Left ventricle myocardium inferior (tissue), 1 donor: Measurements from ENCODE around the gene TCF12. TPM values are rescaled to one million over a fixed set of nuclear protein-coding genes. Genes with fewer than 3 reads are reported as not detected.
A peak's percentile ranks its signal among the peaks of the same experiment; 100 is the strongest.

Experiments
- DNase-seq: peaks from one replicate; pipeline ENCODE4 v3.0.0-alpha.2; 2020
- H3K27ac ChIP-seq: fragments of 200-600 bp; replicated peaks from 2 replicates; pipeline ENCODE4 v1.8.0; 2021
- H3K27me3 ChIP-seq: fragments of 200-600 bp; 2 replicates; pipeline ENCODE4 v1.8.0; 2021; ENCODE audit warnings: low read depth
- H3K36me3 ChIP-seq: fragments of 200-600 bp; 2 replicates; pipeline ENCODE4 v1.8.0; 2021
- H3K4me1 ChIP-seq: fragments of 200-600 bp; 2 replicates; pipeline ENCODE4 v1.8.0; 2021
- H3K4me3 ChIP-seq: fragments of 200-600 bp; 2 replicates; pipeline ENCODE4 v1.8.0; 2021; ENCODE audit warnings: mild to moderate bottlenecking, moderate library complexity
- H3K9me3 ChIP-seq: fragments of 200-600 bp; replicated peaks from 2 replicates; pipeline ENCODE4 v1.8.0; 2021
- intact Hi-C: fragments of 100-400 bp; cut with micrococcal nuclease; formaldehyde crosslinking; loops from one replicate; pipeline ENCODE4 v1.11.0; 2022
- total RNA-seq: library from RNA; stranded (reverse); fragmentation: NEBNext Ultra II Directional; extraction: Animal tissue kit (Norgen Biotek cat#: 25700); gene quantifications from one replicate; pipeline ENCODE4 v1.2.1, GENCODE V29; 2021
- TF ChIP-seq, protein P1 (sequence below): fragments of 200-600 bp; IDR thresholded peaks from 2 replicates; pipeline ENCODE4 v1.8.0; 2021; ENCODE audit warnings: antibody characterized with exemption, mild to moderate bottlenecking, borderline replicate concordance
- donor health status: DM: no; HTN: yes; CAD: no; lungs with severe emphysema.

The TCF12 gene
- total RNA-seq, 1 donor from 2014 or later, result 52.1 TPM

DNA sequence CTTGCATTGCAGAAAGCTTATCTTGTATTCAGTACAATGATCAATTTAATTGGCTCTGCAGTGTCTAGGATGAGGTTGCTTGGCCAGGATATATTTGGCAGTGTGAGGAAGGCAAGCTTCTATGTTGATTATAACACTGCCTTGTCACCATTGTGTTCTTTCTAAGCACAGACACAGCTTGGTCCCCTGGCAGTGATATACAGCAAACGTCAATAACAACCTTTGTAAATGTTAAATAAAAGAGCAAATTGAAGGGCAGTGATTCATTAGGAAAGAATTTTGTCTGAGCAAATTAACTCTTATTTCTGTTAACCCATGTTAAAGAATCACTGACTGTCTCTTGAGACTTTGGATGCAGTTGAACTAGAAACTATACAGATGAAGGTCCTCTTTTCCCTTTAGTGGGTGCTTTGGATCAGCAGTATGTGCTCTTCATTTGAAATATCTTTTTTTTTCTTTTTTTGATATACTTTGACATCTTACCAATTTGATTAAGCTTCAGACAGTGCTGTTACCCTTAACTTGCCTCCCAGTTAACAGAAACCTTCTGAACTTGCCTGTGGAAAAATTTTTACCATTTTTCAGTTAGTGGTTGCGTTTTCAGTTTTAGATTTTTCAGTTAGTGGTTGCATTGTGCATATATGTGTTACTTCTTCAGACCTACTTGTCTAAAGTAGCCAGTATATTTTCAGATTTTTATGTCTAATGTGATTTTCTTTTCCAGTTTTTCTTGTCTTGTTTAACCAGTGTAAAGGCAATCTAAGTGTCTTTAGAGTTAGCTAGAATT, 199.8 kb downstream of the TCF12 start:
- TF ChIP-seq, protein P1, sequence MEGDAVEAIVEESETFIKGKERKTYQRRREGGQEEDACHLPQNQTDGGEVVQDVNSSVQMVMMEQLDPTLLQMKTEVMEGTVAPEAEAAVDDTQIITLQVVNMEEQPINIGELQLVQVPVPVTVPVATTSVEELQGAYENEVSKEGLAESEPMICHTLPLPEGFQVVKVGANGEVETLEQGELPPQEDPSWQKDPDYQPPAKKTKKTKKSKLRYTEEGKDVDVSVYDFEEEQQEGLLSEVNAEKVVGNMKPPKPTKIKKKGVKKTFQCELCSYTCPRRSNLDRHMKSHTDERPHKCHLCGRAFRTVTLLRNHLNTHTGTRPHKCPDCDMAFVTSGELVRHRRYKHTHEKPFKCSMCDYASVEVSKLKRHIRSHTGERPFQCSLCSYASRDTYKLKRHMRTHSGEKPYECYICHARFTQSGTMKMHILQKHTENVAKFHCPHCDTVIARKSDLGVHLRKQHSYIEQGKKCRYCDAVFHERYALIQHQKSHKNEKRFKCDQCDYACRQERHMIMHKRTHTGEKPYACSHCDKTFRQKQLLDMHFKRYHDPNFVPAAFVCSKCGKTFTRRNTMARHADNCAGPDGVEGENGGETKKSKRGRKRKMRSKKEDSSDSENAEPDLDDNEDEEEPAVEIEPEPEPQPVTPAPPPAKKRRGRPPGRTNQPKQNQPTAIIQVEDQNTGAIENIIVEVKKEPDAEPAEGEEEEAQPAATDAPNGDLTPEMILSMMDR, result no peak
- H3K27me3 ChIP-seq, result no peaks in the 10 kb centered on the region
- H3K27ac ChIP-seq, result peak overlapping the region; percentile 62
- H3K9me3 ChIP-seq, result no peaks in the 10 kb centered on the region
- H3K4me1 ChIP-seq, result peaks cover 74% of the 10 kb centered on the region
- no peak overlapping the region for H3K4me3 ChIP-seq
- DNase-seq, result no peak
- intact Hi-C loops, result no loop called here
- H3K36me3 ChIP-seq, result no peaks in the 10 kb centered on the region

DNA sequence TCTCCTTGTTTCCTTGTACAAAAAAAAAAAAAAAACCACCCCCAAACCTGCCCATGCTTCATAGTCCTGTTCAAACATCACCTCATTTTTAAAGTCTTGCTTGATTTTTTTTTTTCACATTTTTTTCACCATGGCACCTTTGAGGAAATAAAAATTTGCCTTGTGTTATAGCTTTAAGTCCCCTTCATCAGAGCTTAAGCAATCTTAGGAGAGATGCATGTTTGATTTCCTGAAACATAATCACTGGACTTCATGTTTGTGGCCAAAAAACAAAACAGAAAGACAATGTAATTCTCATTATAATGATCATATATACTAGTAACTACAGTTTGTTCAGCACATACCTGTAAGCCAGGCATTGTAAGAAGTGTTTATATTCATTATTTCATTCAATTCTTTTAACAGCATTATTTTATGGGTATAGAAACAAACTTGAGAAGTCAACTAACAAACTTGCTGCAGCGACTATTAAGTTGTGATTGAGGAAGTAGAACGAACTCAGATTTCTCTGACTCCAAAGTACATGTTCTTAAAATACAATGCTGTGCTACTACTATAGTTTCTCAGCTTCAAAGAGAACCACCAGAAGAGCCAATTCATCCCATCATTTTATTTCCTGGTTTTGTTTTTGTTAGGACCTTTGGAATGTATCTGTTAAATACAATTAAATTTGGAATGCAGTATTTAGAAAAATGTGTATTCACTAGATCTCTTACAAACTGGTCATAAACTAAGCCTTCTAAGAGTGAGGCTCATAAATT, 203.8 kb downstream of the TCF12 start:
- intact Hi-C loops, result no loop called here
- DNase-seq, result no peak
- Histone ChIP-seq H3K4me3 (no peak overlapping the region), H3K27me3 (no peaks in the 10 kb centered on the region), H3K36me3 (peaks cover 5% of the 10 kb centered on the region), H3K27ac (no peak overlapping the region), H3K4me1 (peaks cover 52% of the 10 kb centered on the region), H3K9me3 (no peaks in the 10 kb centered on the region)
- TF ChIP-seq, protein P1, result no peak

DNA sequence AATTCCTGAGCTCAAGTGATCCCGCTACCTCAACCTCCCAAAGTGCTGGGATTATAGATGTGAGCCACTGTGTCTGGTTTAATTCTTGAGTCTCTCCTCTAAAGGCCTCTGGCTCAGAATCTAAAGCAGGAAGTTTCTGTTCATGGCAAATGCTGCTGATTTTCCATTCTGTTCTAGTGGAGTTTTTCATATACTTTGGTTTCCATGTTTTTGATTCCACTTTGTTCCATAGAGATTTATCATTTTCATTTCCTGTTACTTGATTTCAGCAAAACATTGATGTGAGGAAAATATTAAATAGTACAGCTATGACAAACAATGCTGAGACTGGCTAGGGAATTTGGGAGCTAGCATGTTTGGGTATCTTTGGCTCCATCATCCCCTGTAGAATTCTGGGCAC, 205.6 kb downstream of the TCF12 start:
- no peaks in the 10 kb centered on the region for H3K9me3 ChIP-seq
- H3K27ac ChIP-seq, result no peak overlapping the region
- peaks cover 36% of the 10 kb centered on the region for H3K4me1 ChIP-seq
- TF ChIP-seq, protein P1, result no peak
- intact Hi-C loops, result no loop called here
- H3K4me3 ChIP-seq, result no peak overlapping the region
- H3K27me3 ChIP-seq, result no peaks in the 10 kb centered on the region
- DNase-seq, result no peak
- peaks cover 5% of the 10 kb centered on the region for H3K36me3 ChIP-seq

DNA sequence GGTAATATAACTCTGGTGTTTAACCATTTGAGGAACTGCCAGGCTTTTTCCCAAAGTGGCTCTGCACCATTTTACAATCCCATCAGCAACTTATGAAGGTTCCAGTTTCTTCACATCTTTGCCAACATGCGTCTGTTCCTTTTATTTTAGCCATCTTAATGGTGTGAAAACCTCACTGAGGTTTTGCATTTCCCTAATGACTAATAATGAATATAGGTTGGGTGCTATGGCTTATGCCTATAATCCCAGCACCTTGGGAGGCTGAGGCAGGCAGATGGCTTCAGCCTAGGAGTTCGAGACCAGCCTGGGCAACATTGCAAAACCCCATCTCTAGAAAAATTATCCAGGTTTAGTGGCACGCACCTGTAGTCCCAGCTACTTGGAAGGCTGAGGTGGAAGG, 210.6 kb downstream of the TCF12 start:
- Histone ChIP-seq H3K4me1 (peaks cover 27% of the 10 kb centered on the region), H3K27me3 (no peaks in the 10 kb centered on the region), H3K36me3 (peaks cover 5% of the 10 kb centered on the region), H3K4me3 (no peak overlapping the region), H3K27ac (no peak overlapping the region), H3K9me3 (no peaks in the 10 kb centered on the region)
- intact Hi-C loops, result no loop called here
- no peak for DNase-seq
- TF ChIP-seq, protein P1, result no peak

DNA sequence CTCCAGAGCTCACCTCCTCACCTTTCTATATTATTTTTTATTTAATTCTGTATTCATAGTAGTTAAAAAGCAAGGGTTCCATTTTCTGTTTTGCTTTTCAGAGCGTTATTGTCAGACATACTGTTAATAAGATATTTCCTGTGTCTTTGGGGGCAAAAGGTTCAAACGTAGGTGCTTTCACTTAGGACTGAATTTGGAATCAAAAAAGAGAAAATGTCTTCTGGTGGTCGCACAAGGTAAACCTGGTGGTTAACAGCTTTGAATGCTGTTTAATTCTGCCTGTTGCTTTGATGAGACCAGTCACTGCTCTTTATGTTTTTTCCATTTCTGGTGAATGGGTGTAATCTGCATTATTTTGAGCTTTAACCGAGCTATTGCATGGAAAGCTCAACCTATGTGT, 212.5 kb downstream of the TCF12 start:
- Histone ChIP-seq H3K4me3 (no peak overlapping the region), H3K36me3 (peaks cover 5% of the 10 kb centered on the region), H3K4me1 (peaks cover 46% of the 10 kb centered on the region), H3K27me3 (no peaks in the 10 kb centered on the region), H3K9me3 (no peaks in the 10 kb centered on the region), H3K27ac (no peak overlapping the region)
- intact Hi-C loops, result no loop called here
- TF ChIP-seq, protein P1, result no peak
- DNase-seq, result no peak
